Measurements from ENCODE around the gene SEC61B. TPM values are rescaled to one million over a fixed set of nuclear protein-coding genes. Genes with fewer than 3 reads are reported as not detected.

SEC61B gene
- 56.4 and 77.2 TPM in 2 replicates for total RNA-seq

DNA sequence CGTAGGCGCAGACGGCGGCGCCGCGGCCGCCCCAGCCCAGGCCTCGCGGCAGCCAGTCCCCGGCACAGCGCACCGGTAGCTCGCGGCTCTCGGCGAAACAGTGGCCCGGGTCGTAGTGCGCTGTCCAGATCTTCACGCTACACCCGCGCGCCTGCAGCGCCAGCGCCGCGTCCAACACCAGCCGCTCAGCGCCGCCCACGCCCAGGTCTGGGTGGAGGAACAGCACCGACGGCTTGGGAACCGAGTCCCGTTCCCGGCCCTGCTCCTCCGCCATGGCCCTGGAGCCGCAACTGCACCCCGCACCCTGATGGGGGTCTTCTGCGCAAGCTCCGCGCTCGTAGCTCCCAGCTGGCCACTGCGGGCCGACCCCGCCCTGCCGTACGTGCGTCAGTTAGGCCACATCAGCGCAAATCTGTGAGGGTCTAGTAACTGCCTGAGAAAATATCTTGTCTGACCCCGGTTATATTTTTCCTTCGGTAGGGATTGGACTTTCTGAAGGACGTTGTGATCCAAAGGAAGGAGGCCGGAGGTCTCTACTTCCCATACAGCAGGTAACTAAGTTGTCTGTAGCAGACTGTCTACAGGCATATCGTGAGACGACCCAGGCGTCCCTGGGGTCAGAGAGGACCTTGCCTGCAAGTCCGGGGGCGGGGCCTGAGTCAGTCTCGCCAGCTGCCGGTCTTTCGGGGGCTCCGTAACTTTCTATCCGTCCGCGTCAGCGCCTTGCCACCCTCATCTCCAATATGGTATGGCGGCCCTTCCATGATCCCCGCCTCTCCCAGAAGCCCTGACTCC, at the start of gene SEC61B, which contains the start of gene ALG2:
TSS of gene SEC61B (plus strand) at position 662 of the 795 bp plus-strand sequence. CDS start at position 744, 82 bp downstream.
TSS of gene ALG2 (minus strand) at position 322 of the 795 bp plus-strand sequence. CDS start at position 274, 48 bp downstream.

Other genes with a start within 250 kb of the SEC61B start
- gene TGFBR1, start 117.2 kb upstream of the SEC61B start, total RNA-seq: 25.5 and 38.3 TPM in 2 replicates
- 30.3 and 36.3 TPM in 2 replicates for gene ALG2, start 340 bp upstream of the SEC61B start, total RNA-seq